ENCODE measurements around the gene DENND1C.

DENND1C gene

DNA sequence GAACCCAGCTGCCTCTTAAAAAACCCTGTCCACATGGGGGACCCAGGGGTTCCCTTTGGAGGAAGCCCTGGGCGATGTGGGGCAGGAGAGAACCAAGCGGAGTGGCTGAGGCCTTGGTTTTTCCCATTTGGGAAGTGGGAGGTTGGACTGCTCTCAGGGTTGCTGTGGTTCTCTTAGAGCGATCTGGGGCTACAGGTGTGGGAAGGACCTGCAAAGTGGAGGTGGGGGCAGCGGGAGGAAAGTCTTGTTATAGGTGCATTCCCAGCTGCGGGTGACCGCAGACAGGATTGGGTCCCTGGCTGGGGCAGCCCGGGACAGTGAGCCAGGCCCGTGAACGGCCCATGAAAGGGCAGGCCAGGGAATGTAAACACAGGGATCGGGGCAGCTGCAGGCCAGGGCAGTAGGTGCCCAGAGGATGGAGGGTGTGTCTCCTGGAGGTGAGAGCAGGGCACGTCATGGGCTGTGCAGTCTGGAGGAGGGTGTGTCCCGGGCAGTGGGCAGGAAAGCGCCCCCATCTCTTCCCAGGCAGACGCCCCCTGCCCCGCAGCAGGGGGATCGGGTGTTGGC is 22.8 kb downstream of the DENND1C start:
- no peak for DNase-seq (ENCODE audit: insufficient read length, low spot score)
- FAIRE-seq = no peak
- no peak for TF ChIP-seq CTCF (IDR thresholded peaks at IDR 0.05; ENCODE audit: insufficient read depth, missing control alignments)

- DNase-seq (ENCODE audit: insufficient read length, low spot score) = no peak
- TF ChIP-seq CTCF (IDR thresholded peaks at IDR 0.05; ENCODE audit: insufficient read depth, missing control alignments) = no peak
- FAIRE-seq = no peak
Observed at GRCh38 chr19:6457958-6458694, 23.5 kb downstream of the DENND1C start.

DNA sequence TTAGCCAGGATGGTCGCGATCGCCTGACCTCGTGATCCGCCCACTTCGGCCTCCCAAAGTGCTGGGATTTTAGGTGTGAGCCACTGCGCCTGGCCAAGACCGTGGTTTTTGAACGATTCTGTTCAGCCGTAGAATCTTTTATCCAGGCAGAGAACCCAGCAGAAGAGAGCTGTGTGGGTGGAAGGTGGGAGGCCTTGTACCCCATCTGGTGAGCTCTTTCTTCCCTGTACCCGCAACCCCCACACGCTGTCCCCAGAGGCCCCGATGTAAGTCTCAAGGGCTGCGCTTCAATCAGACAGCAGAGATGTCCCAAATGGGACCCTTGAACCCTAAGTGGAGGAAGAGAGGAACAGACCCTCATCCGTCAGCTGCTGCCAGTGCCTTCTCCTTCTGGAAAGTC is 25.7 kb downstream of the DENND1C start:
- FAIRE-seq (no peak), DNase-seq (ENCODE audit: insufficient read length, low spot score) (no peak)
- TF ChIP-seq CTCF (IDR thresholded peaks at IDR 0.05; ENCODE audit: insufficient read depth, missing control alignments) = no peak

DNA sequence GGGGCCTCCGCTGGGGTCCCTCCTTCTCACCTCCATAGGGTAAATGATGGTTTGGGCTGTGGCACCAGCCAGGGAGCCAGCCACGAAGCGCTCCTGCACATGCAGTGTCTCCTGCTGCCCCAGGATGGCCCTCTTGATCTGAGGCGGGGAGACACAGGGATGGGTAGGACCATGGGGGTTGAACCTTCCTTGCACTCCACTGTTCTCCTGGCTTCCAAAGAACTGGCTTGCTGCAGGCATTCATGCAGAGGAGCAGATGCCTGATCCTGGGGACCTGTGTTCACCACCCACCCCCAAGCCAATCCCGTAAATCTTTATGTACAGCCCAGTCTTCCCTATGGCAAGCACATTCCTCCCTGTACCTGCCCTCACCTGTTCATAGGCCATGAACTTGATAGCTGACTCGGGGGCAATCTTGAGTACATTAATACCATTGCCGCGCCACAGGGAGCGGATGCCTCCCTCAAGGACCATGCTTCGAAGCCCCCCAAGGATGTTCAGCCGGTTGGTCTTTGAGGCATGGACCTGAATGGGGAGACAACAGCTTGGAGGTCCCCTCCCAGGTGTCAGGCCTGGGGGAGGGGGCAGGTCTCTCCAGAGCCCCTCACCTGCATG is 27.5 kb downstream of the DENND1C start:
- no peak for TF ChIP-seq CTCF (IDR thresholded peaks at IDR 0.05; ENCODE audit: insufficient read depth, missing control alignments)
- DNase-seq (ENCODE audit: insufficient read length, low spot score) (no peak), FAIRE-seq (no peak)

GRCh38 chr19:6452899-6453298 is 28.7 kb downstream of the DENND1C start:
- TF ChIP-seq CTCF (IDR thresholded peaks at IDR 0.05; ENCODE audit: insufficient read depth, missing control alignments) = no peak
- FAIRE-seq = no peak
- no peak for DNase-seq (ENCODE audit: insufficient read length, low spot score)

DNA sequence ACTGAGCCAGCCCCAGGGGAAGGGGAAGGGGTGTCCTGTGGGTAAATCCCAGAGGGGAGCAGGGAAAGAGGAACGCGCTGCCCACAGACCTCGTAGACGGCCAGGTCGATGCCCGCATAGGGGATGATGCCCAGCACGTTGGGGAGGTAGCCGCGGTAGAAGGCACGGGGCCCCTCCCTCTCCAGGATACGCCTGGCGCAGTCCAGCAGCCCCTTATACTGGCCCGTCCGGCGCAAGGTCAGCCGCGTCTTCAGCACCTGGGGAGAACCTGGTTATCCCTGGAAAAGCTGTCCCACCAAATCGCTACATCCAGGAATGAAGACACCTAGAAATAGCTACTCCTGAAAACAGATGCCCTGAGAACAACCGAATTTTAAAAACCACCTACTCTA is 29.4 kb downstream of the DENND1C start:
- FAIRE-seq = no peak
- no peak for TF ChIP-seq CTCF (IDR thresholded peaks at IDR 0.05; ENCODE audit: insufficient read depth, missing control alignments)
- DNase-seq (ENCODE audit: insufficient read length, low spot score) = no peak
